ENCODE data around the gene KIAA1217.

KIAA1217 gene

GRCh38 chr10:24247841-24248240 lies 38.9 kb downstream of the KIAA1217 start:
- Histone ChIP-seq H3F3A (ENCODE audit: insufficient read depth, low read length) (no peaks in the 10 kb centered on the region), H3K9me2 (ENCODE audit: low read depth, low read length) (no peaks in the 10 kb centered on the region), H2AFZ (ENCODE audit: low read length) (no peak overlapping the region), H3K27ac (ENCODE audit: low read depth, low read length, poor library complexity, severe bottlenecking) (no peak overlapping the region), H3K9me3 (ENCODE audit: low read length) (no peaks in the 10 kb centered on the region), H4K20me1 (ENCODE audit: insufficient read depth, low read length) (no peaks in the 10 kb centered on the region), H3K4me2 (ENCODE audit: low read length) (no peak overlapping the region), H3K36me3 (ENCODE audit: insufficient read depth, low read length) (no peaks in the 10 kb centered on the region), H3K4me3 (ENCODE audit: low read depth, low read length, poor library complexity, severe bottlenecking) (no peak overlapping the region), H3K4me1 (ENCODE audit: insufficient read depth, low read length, severe bottlenecking) (no peaks in the 10 kb centered on the region), H3K79me2 (ENCODE audit: insufficient read depth, low read length) (no peaks in the 10 kb centered on the region), H3K9ac (ENCODE audit: low read length) (no peak overlapping the region), H3K27me3 (ENCODE audit: insufficient read depth, low read length) (no peaks in the 10 kb centered on the region)
- TF ChIP-seq CTCF (IDR thresholded peaks at IDR 0.05; ENCODE audit: low read length) (no peak), EZH2 (IDR thresholded peaks at IDR 0.05; ENCODE audit: borderline replicate concordance, low read length) (no peak)

GRCh38 chr10:24249829-24250415 lies 41.0 kb downstream of the KIAA1217 start:
- Histone ChIP-seq H3K9me3 (ENCODE audit: low read length) (no peaks in the 10 kb centered on the region), H4K20me1 (ENCODE audit: insufficient read depth, low read length) (no peaks in the 10 kb centered on the region), H3K4me2 (ENCODE audit: low read length) (no peak overlapping the region), H3K36me3 (ENCODE audit: insufficient read depth, low read length) (no peaks in the 10 kb centered on the region), H2AFZ (ENCODE audit: low read length) (no peak overlapping the region), H3K27me3 (ENCODE audit: insufficient read depth, low read length) (no peaks in the 10 kb centered on the region), H3K4me1 (ENCODE audit: insufficient read depth, low read length, severe bottlenecking) (no peaks in the 10 kb centered on the region), H3K27ac (ENCODE audit: low read depth, low read length, poor library complexity, severe bottlenecking) (no peak overlapping the region), H3K79me2 (ENCODE audit: insufficient read depth, low read length) (no peaks in the 10 kb centered on the region), H3K9me2 (ENCODE audit: low read depth, low read length) (no peaks in the 10 kb centered on the region), H3K9ac (ENCODE audit: low read length) (no peak overlapping the region), H3K4me3 (ENCODE audit: low read depth, low read length, poor library complexity, severe bottlenecking) (no peak overlapping the region), H3F3A (ENCODE audit: insufficient read depth, low read length) (no peaks in the 10 kb centered on the region)
- TF ChIP-seq CTCF (IDR thresholded peaks at IDR 0.05; ENCODE audit: low read length) (no peak), EZH2 (IDR thresholded peaks at IDR 0.05; ENCODE audit: borderline replicate concordance, low read length) (no peak)

GRCh38 chr10:24251547-24251946 lies 42.6 kb downstream of the KIAA1217 start:
- Histone ChIP-seq H3K4me2 (ENCODE audit: low read length) (no peak overlapping the region), H3K27ac (ENCODE audit: low read depth, low read length, poor library complexity, severe bottlenecking) (no peak overlapping the region), H3K27me3 (ENCODE audit: insufficient read depth, low read length) (no peaks in the 10 kb centered on the region), H3K4me3 (ENCODE audit: low read depth, low read length, poor library complexity, severe bottlenecking) (no peak overlapping the region), H3K36me3 (ENCODE audit: insufficient read depth, low read length) (no peaks in the 10 kb centered on the region), H3K4me1 (ENCODE audit: insufficient read depth, low read length, severe bottlenecking) (no peaks in the 10 kb centered on the region), H3K79me2 (ENCODE audit: insufficient read depth, low read length) (no peaks in the 10 kb centered on the region), H4K20me1 (ENCODE audit: insufficient read depth, low read length) (no peaks in the 10 kb centered on the region), H3K9ac (ENCODE audit: low read length) (no peak overlapping the region), H3K9me2 (ENCODE audit: low read depth, low read length) (no peaks in the 10 kb centered on the region), H2AFZ (ENCODE audit: low read length) (no peak overlapping the region), H3K9me3 (ENCODE audit: low read length) (no peaks in the 10 kb centered on the region), H3F3A (ENCODE audit: insufficient read depth, low read length) (no peaks in the 10 kb centered on the region)
- no peak for TF ChIP-seq EZH2 (IDR thresholded peaks at IDR 0.05; ENCODE audit: borderline replicate concordance, low read length)
- TF ChIP-seq CTCF (IDR thresholded peaks at IDR 0.05; ENCODE audit: low read length), result no peak
